Parathyroid adenoma (tissue), 2 donors: ENCODE results near the gene L2HGDH.
A peak's percentile ranks its signal among the peaks of the same experiment; 100 is the strongest.

Source experiments
- H2AFZ ChIP-seq: fragments of 300-600 bp; sonication (generic); one replicate; pipeline ENCODE4 v1.7.0; 2017; ENCODE audit warnings: antibody characterized with exemption, mild to moderate bottlenecking
- H3K27ac ChIP-seq: fragments of 300-600 bp; sonication (generic); one replicate; pipeline ENCODE4 v1.7.0; 2017
- H3K27me3 ChIP-seq: fragments of 300-600 bp; sonication (generic); one replicate; pipeline ENCODE4 v1.7.0; 2017; ENCODE audit warnings: low read length; ENCODE audit not compliant: control insufficient read depth, insufficient read depth
- H3K36me3 ChIP-seq: fragments of 300-600 bp; sonication (generic); one replicate; pipeline ENCODE4 v1.7.0; 2017; ENCODE audit warnings: low read length; ENCODE audit not compliant: control insufficient read depth, insufficient read depth
- H3K4me1 ChIP-seq: fragments of 300-600 bp; sonication (generic); one replicate; pipeline ENCODE4 v1.7.0; 2017; ENCODE audit warnings: control low read depth
- H3K4me2 ChIP-seq: fragments of 300-600 bp; sonication (generic); one replicate; pipeline ENCODE4 v1.7.0; 2017; ENCODE audit warnings: low read length
- H3K4me3 ChIP-seq: fragments of 300-600 bp; sonication (generic); one replicate; pipeline ENCODE4 v1.7.0; 2017; ENCODE audit warnings: low read depth, low read length
- H3K79me2 ChIP-seq: fragments of 300-600 bp; sonication (generic); one replicate; pipeline ENCODE4 v1.7.0; 2017; ENCODE audit warnings: control low read depth
- H3K9ac ChIP-seq: fragments of 300-600 bp; sonication (generic); one replicate; pipeline ENCODE4 v1.7.0; 2017; ENCODE audit warnings: mild to moderate bottlenecking
- H3K9me3 ChIP-seq: fragments of 300-600 bp; sonication (generic); one replicate; pipeline ENCODE4 v1.7.0; 2017; ENCODE audit warnings: low read length; ENCODE audit not compliant: control insufficient read depth
- TF ChIP-seq, protein P1 (sequence below): fragments of 300-600 bp; sonication (generic); IDR thresholded peaks from one replicate; pipeline ENCODE4 v1.7.0; 2017; ENCODE audit warnings: antibody characterized with exemption, mild to moderate bottlenecking
- donor health status: primary hyperparathyroidism.

Gene L2HGDH

GRCh38 chr14:50338587-50338986 lies 26.6 kb upstream of the L2HGDH start:
- Histone ChIP-seq H3K4me1 (no peaks in the 10 kb centered on the region), H3K27ac (no peak overlapping the region), H3K36me3 (no peaks in the 10 kb centered on the region), H3K4me3 (no peak overlapping the region), H3K27me3 (no peaks in the 10 kb centered on the region), H3K79me2 (no peaks in the 10 kb centered on the region), H2AFZ (no peak overlapping the region), H3K9me3 (no peaks in the 10 kb centered on the region), H3K4me2 (no peak overlapping the region), H3K9ac (no peak overlapping the region)
- TF ChIP-seq, protein P1, sequence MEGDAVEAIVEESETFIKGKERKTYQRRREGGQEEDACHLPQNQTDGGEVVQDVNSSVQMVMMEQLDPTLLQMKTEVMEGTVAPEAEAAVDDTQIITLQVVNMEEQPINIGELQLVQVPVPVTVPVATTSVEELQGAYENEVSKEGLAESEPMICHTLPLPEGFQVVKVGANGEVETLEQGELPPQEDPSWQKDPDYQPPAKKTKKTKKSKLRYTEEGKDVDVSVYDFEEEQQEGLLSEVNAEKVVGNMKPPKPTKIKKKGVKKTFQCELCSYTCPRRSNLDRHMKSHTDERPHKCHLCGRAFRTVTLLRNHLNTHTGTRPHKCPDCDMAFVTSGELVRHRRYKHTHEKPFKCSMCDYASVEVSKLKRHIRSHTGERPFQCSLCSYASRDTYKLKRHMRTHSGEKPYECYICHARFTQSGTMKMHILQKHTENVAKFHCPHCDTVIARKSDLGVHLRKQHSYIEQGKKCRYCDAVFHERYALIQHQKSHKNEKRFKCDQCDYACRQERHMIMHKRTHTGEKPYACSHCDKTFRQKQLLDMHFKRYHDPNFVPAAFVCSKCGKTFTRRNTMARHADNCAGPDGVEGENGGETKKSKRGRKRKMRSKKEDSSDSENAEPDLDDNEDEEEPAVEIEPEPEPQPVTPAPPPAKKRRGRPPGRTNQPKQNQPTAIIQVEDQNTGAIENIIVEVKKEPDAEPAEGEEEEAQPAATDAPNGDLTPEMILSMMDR = no peak

DNA sequence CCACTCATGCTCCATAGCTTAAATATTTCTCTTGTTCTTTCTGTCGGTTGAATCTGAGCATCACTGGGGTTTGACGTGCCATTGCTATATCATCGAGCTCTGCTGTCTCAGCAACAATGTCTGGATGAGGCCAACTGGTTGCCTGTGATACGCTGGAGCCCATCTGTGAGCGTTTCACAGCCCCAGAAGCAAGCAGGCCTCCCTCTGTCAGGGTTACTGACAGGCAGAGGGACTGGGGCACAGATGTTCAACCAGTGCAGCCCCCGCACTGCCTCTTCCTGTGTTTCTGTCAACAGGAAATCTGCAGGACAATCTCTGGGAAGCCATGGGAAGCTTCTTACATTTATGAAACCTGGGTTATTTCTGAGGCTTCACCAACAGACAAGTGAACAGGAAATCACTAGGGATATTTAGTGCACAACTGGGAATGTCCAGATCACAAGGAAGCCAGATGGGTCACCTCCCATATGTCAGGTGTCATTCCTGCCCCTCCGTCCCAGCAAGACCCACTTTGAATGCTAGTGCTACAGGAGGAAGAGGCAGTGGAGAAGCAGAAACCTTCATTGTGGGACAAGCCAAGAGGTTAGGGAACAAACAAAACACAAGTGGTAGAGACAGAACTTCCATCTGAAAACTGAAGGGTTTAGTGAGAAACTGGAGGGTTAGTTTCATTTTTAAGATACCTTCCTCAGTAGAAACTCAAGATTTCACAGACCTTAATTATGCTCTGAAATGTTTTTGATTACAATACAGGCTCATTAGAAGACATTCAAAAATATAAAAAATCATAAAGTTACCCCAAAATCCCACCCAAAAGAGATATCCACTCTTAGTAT lies 24.2 kb upstream of the L2HGDH start:
- TF ChIP-seq, protein P1 = no peak
- H3K9ac ChIP-seq = no peak overlapping the region

GRCh38 chr14:50335389-50335788 lies 23.4 kb upstream of the L2HGDH start:
- H3K4me3 ChIP-seq = no peak overlapping the region
- no peak overlapping the region for H3K9ac ChIP-seq
- TF ChIP-seq, protein P1 = no peak

More for the DNA sequence above, 24.2 kb upstream of the L2HGDH start:
- H3K4me2 ChIP-seq = no peak overlapping the region
- no peaks in the 10 kb centered on the region for H3K36me3 ChIP-seq
- H3K4me1 ChIP-seq = no peaks in the 10 kb centered on the region
- no peaks in the 10 kb centered on the region for H3K79me2 ChIP-seq
- H3K9me3 ChIP-seq = no peaks in the 10 kb centered on the region
- H3K27me3 ChIP-seq = no peaks in the 10 kb centered on the region
- no peak overlapping the region for H2AFZ ChIP-seq
- H3K4me3 ChIP-seq = no peak overlapping the region
- H3K27ac ChIP-seq = peak overlapping the region; percentile 30

GRCh38 chr14:50334211-50334610 lies 22.2 kb upstream of the L2HGDH start:
- Histone ChIP-seq H2AFZ (no peak overlapping the region), H3K79me2 (no peaks in the 10 kb centered on the region), H3K9ac (no peak overlapping the region), H3K4me2 (no peak overlapping the region), H3K36me3 (no peaks in the 10 kb centered on the region), H3K4me3 (no peak overlapping the region), H3K4me1 (no peaks in the 10 kb centered on the region), H3K27ac (no peak overlapping the region), H3K27me3 (no peaks in the 10 kb centered on the region), H3K9me3 (no peaks in the 10 kb centered on the region)
- TF ChIP-seq, protein P1 = no peak

More at GRCh38 chr14:50335389-50335788, 23.4 kb upstream of the L2HGDH start:
- Histone ChIP-seq H3K79me2 (no peaks in the 10 kb centered on the region), H3K9me3 (no peaks in the 10 kb centered on the region), H3K4me1 (no peaks in the 10 kb centered on the region), H3K27me3 (no peaks in the 10 kb centered on the region), H3K4me2 (no peak overlapping the region), H3K27ac (peak overlapping the region; percentile 30), H2AFZ (no peak overlapping the region), H3K36me3 (no peaks in the 10 kb centered on the region)
